Heart left ventricle (tissue), 16 donors: ENCODE data around the gene UCHL1. TPM values are rescaled to one million over a fixed set of nuclear protein-coding genes. Genes with fewer than 3 reads are reported as not detected.

ENCODE experiments used
- ATAC-seq, 4 donors: fragments of 200-7000 bp; cut with Tn5 transposase; one replicate each; pipeline ENCODE4 v1.9.1; 2020 to 2022; ENCODE audit warnings: moderate library complexity in 4 of 4, mild to moderate bottlenecking in 3 of 4, moderate number of reproducible peaks in 1 of 4
- DNase-seq, 5 donors: peaks; one replicate each; pipeline ENCODE4 v3.0.0-alpha.2; 2020
- H3K27ac ChIP-seq, 12 donors: fragments of 200-600 bp; sonication (generic) in 4 of 12; one replicate each; pipeline versions ENCODE4 v1.5.0 to v1.8.0; 2016 to 2022; ENCODE audit warnings: mild to moderate bottlenecking in 2 of 12
- H3K27me3 ChIP-seq, 9 donors: fragments of 200-600 bp; sonication (generic) in 2 of 9; one replicate each; pipeline versions ENCODE4 v1.5.1 to v1.8.0; 2016 to 2022; ENCODE audit warnings: mild to moderate bottlenecking in 3 of 9
- H3K36me3 ChIP-seq, 9 donors: fragments of 200-600 bp; sonication (generic) in 2 of 9; one replicate each; pipeline versions ENCODE4 v1.5.0 to v1.8.0; 2018 to 2022; ENCODE audit warnings: mild to moderate bottlenecking in 2 of 9
- H3K4me1 ChIP-seq, 12 donors: fragments of 200-600 bp; sonication (generic) in 4 of 12; one replicate each; pipeline versions ENCODE4 v1.5.0 to v1.8.0; 2016 to 2022; ENCODE audit warnings: mild to moderate bottlenecking in 3 of 12
- H3K4me3 ChIP-seq, 12 donors: fragments of 200-600 bp; sonication (generic) in 4 of 12; one replicate each; pipeline versions ENCODE4 v1.5.0 to v1.8.0; 2017 to 2022; ENCODE audit warnings: mild to moderate bottlenecking in 9 of 12, moderate library complexity in 4 of 12
- H3K9me3 ChIP-seq, 12 donors: fragments of 200-600 bp; sonication (generic) in 4 of 12; one replicate each; pipeline versions ENCODE4 v1.5.0 to v1.8.0; 2016 to 2022; ENCODE audit warnings: mild to moderate bottlenecking in 1 of 12
- POLR2A ChIP-seq, 2 donors: fragments of 450-650 bp; IDR thresholded peaks; one replicate each; pipeline ENCODE4 v1.6.1; 2017; ENCODE audit warnings: antibody characterized with exemption in 2 of 2, mild to moderate bottlenecking in 2 of 2, moderate library complexity in 2 of 2
- WGBS, 4 donors: extraction: QIAGEN DNeasy Blood & Tissue Kit in 2 of 4; methylation state at CpG; one replicate each; pipeline versions ENCODE4 v1.1.5 to v1.1.7; 2013 to 2018; 5-methylcytosine and 5-hydroxymethylcytosine counted together
- intact Hi-C, 10 donors: fragments of 100-400 bp; cut with DNase I; formaldehyde crosslinking; loops; one replicate each; pipeline versions ENCODE4 v1.11.1 to v1.14.2; 2022
- polyA plus RNA-seq, 2 donors: library from polyadenylated mRNA; stranded (reverse); fragments of 200-250 nt; gene quantifications; one replicate each; pipeline ENCODE4 v1.2.3, GENCODE V29; 2013
- total RNA-seq, 9 donors: library from RNA; depleted of rRNA in 2 of 9; stranded (reverse); fragments of >200 nt in 2 of 9; fragmentation: NEBNext Ultra II Directional in 3 of 9; extraction: Animal tissue kit (Norgen Biotek cat#: 25700) in 3 of 9; gene quantifications; one replicate each; pipeline versions ENCODE4 v1.1.0 to v1.2.4, GENCODE V29; 2016 to 2023
- TF ChIP-seq, protein P1 (sequence below), 12 donors: fragments of 200-600 bp; sonication (generic) in 4 of 12; IDR thresholded peaks; one replicate each; pipeline versions ENCODE4 v1.5.0 to v1.8.0; 2018 to 2022; ENCODE audit warnings: antibody characterized with exemption in 12 of 12, mild to moderate bottlenecking in 5 of 12
- donor health status: ischemic (EF 13 %, LVEDD 7.1; RV severe dilation, severe dysfunction).
- donor health status: healthy with polysubstance abuse.
- donor health status: DM: no; HTN: yes; CAD: no.
- donor health status: DM: no; HTN: no; CAD: no.
- donor health status: ischemic (EF 25% LVEDD 6.9; RV normal size, moderate dysfunction).
- donor health status: ischemic (EF 25% LVEDD 5.7; RV mildly dilated, moderate dysfunction).
- donor health status: healthy.
- donor health status: DM: yes; HTN: yes; CAD: no.
- donor health status: ischemic (EF 35%, LVEDD 5.7; RV mildly dilated, moderate dysfunction).
- donor health status: nonischemic (EF 11% LVEDD 7.7; RV severe dilation, severe dysfunction).
- donor health status: DM: yes; HTN: yes; CAD: no.
- donor health status: PGD.
- donor health status: ischemic (EF 29% LVEDD 5.4; RV normal size, mild dysfunction).
- donor health status: nonischemic (EF 23%, LVEDD 6.1; RV moderate dilation, normal function).

The UCHL1 gene
- total and polyA plus RNA-seq, 11 donors, result 2.8 to 81.8 (median 17.7) TPM

DNA sequence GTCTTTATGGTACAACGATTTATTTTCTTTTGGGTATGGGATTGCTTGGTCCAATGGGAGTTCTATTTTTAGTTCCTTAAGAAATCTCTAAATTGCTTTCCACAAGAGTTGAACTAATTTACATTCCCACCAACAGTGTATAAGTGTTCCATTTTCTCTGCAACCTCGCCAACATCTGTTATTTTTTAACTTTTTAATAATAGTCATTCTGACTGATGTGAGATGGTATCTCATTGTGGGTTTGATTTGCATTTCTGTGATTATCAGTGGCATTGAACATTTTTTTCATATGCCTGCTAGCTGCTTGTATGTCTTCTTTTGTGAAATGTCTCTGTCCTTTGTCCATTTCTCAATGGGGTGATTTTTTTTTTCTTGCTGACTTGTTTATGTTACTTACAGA lies 42.8 kb downstream of the UCHL1 start:
- peaks cover 0 to 13% (median 3%) of the 10 kb centered on the region in 12 donors for H3K4me1 ChIP-seq
- TF ChIP-seq, protein P1, sequence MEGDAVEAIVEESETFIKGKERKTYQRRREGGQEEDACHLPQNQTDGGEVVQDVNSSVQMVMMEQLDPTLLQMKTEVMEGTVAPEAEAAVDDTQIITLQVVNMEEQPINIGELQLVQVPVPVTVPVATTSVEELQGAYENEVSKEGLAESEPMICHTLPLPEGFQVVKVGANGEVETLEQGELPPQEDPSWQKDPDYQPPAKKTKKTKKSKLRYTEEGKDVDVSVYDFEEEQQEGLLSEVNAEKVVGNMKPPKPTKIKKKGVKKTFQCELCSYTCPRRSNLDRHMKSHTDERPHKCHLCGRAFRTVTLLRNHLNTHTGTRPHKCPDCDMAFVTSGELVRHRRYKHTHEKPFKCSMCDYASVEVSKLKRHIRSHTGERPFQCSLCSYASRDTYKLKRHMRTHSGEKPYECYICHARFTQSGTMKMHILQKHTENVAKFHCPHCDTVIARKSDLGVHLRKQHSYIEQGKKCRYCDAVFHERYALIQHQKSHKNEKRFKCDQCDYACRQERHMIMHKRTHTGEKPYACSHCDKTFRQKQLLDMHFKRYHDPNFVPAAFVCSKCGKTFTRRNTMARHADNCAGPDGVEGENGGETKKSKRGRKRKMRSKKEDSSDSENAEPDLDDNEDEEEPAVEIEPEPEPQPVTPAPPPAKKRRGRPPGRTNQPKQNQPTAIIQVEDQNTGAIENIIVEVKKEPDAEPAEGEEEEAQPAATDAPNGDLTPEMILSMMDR (IDR thresholded peaks at IDR 0.05), result no peak
- no peak for TF ChIP-seq POLR2A (IDR thresholded peaks at IDR 0.05)
- no peak overlapping the region for H3K27ac ChIP-seq
- WGBS, 4 donors, result 80 to 87% (median 86%) methylated on average over 2 of the region's 2 CpGs
- H3K36me3 ChIP-seq, result no peaks in the 10 kb centered on the region
- H3K4me3 ChIP-seq, result no peak overlapping the region
- ATAC-seq (no peak), DNase-seq (no peak)
- intact Hi-C loops, result loop anchor here in 1 of 10 donors (10.0 kb wide), 1 partner anchor 235 kb away; the partner anchor contains the start of gene LIMCH1
- no peaks in the 10 kb centered on the region for H3K27me3 ChIP-seq
- peaks cover 0 to 6% (median 0%) of the 10 kb centered on the region in 12 donors for H3K9me3 ChIP-seq

DNA sequence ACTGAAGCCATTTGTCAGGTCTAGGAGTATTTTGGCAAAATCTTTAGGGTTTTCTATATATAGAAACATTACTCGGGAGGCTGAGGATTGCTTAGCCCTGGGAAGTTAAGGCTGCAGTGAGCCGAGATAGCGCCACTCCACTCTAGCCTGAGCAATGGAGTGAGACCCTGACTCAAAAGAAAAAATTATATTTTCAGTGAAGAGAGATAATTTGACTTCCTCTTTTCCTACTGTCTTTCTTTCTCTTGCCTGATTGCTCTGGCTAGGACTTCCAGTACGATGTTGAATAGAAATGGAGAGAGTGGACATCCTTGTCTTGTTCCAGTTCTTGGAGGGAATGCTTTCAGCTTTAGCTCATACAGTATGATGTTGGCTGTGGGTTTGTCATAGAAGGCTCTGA lies 44.4 kb downstream of the UCHL1 start:
- H3K4me1 ChIP-seq, result peaks cover 0 to 13% (median 4%) of the 10 kb centered on the region in 12 donors
- no peak overlapping the region for H3K4me3 ChIP-seq
- no peaks in the 10 kb centered on the region for H3K36me3 ChIP-seq
- 64 to 73% (median 69%) methylated on average over 4 of the region's 4 CpGs for WGBS, 4 donors
- no peak for TF ChIP-seq POLR2A (IDR thresholded peaks at IDR 0.05)
- TF ChIP-seq, protein P1 (IDR thresholded peaks at IDR 0.05), result no peak
- no peak for ATAC-seq
- no peaks in the 10 kb centered on the region for H3K27me3 ChIP-seq
- no peak overlapping the region for H3K27ac ChIP-seq
- intact Hi-C loops, result loop anchor here in 1 of 10 donors (10.0 kb wide), 1 partner anchor 54 kb away; no protein-coding TSS in a partner anchor
- no peaks in the 10 kb centered on the region for H3K9me3 ChIP-seq
- DNase-seq, result no peak

DNA sequence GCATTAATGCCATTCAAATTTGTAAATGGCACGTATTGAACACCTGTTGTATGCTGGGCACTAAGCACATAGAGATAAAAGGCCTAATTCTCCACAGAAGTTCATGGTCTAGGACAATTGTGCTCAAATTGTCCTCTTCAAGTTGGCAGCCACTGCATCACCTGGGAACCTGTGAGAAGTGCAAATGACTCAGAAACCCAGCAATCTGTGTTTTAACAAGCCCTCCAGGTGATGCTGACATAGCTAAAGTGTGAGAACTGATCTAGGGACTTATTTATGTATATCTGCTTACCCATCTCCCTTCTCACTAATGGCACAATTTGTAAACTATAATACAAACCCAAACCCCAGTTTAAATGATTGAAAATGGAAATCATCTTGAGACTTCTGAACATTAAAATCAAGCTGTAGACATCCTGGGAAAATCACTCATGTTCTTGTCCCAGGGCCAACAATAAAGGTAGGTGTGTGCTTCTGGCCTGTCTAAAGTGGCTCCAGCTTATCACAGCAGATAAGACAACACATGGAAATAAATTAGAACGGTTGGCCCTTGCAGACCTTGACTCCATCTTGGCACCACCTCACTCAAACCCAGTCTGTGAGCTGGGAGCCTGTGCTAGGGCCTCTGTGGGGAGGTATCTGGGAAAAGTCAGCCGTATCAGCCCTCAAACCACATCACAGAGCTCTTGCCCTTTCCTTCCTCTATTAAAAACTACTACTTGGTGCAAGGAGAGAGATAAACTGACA lies 46.8 kb downstream of the UCHL1 start:
- intact Hi-C loops, result loop anchor here in 1 of 10 donors (10.0 kb wide), 1 partner anchor 51 kb away; no protein-coding TSS in a partner anchor
- Histone ChIP-seq H3K27ac (no peak overlapping the region), H3K27me3 (no peaks in the 10 kb centered on the region), H3K4me3 (no peak overlapping the region), H3K36me3 (no peaks in the 10 kb centered on the region), H3K4me1 (peaks cover 0 to 14% (median 6%) of the 10 kb centered on the region in 12 donors), H3K9me3 (peaks cover 0 to 6% (median 0%) of the 10 kb centered on the region in 12 donors)
- ATAC-seq, result peak in 2 of 4 donors; percentile 44 to 45
- no peak for DNase-seq
- TF ChIP-seq POLR2A (IDR thresholded peaks at IDR 0.05), result no peak
- TF ChIP-seq, protein P1 (IDR thresholded peaks at IDR 0.05), result no peak
- 59 to 70% (median 65%) methylated on average over 3 of the region's 3 CpGs for WGBS, 4 donors

DNA sequence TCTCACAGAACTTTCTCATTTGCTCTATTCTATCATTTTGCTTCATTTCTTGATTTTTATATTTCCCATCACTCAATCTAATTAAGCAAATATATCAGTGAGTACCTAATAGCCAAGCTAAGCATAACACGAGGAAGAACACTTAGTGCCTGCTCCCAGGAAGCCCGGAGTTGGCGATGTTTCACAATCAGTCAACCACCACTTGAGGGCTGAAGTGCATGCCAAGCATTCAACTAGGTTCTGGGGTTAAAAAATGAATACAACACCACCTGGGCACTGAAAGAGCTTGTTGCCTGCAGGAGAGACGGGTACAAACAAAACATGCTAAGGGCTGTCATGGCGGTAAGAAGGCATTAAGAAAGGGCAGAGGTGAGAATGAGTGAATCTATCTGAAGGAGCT lies 47.5 kb downstream of the UCHL1 start:
- Histone ChIP-seq H3K9me3 (peaks cover 0 to 6% (median 0%) of the 10 kb centered on the region in 12 donors), H3K36me3 (no peaks in the 10 kb centered on the region), H3K4me3 (no peak overlapping the region), H3K27ac (no peak overlapping the region), H3K27me3 (no peaks in the 10 kb centered on the region), H3K4me1 (peaks cover 0 to 15% (median 6%) of the 10 kb centered on the region in 12 donors)
- no peak for TF ChIP-seq POLR2A (IDR thresholded peaks at IDR 0.05)
- TF ChIP-seq, protein P1 (IDR thresholded peaks at IDR 0.05), result no peak
- no peak for DNase-seq
- intact Hi-C loops, result loop anchor here in 1 of 10 donors (10.0 kb wide), 1 partner anchor 51 kb away; no protein-coding TSS in a partner anchor
- 69 to 83% (median 77%) methylated on average over 5 of the region's 5 CpGs for WGBS, 4 donors
- ATAC-seq, result peak in 2 of 4 donors; percentile 62 to 70
